Left ventricle myocardium inferior (tissue), 1 donor: Measurements from ENCODE around the gene TNFSF4. TPM values are rescaled to one million over a fixed set of nuclear protein-coding genes. Genes with fewer than 3 reads are reported as not detected.
A peak's percentile ranks its signal among the peaks of the same experiment; 100 is the strongest.

Experiments used
- DNase-seq: peaks from one replicate; pipeline ENCODE4 v3.0.0-alpha.2; 2020
- H3K27ac ChIP-seq: fragments of 200-600 bp; replicated peaks from 2 replicates; pipeline ENCODE4 v1.8.0; 2021
- H3K27me3 ChIP-seq: fragments of 200-600 bp; 2 replicates; pipeline ENCODE4 v1.8.0; 2021; ENCODE audit warnings: low read depth
- H3K36me3 ChIP-seq: fragments of 200-600 bp; 2 replicates; pipeline ENCODE4 v1.8.0; 2021
- H3K4me1 ChIP-seq: fragments of 200-600 bp; 2 replicates; pipeline ENCODE4 v1.8.0; 2021
- H3K4me3 ChIP-seq: fragments of 200-600 bp; 2 replicates; pipeline ENCODE4 v1.8.0; 2021; ENCODE audit warnings: mild to moderate bottlenecking, moderate library complexity
- H3K9me3 ChIP-seq: fragments of 200-600 bp; replicated peaks from 2 replicates; pipeline ENCODE4 v1.8.0; 2021
- intact Hi-C: fragments of 100-400 bp; cut with micrococcal nuclease; formaldehyde crosslinking; loops from one replicate; pipeline ENCODE4 v1.11.0; 2022
- total RNA-seq: library from RNA; stranded (reverse); fragmentation: NEBNext Ultra II Directional; extraction: Animal tissue kit (Norgen Biotek cat#: 25700); gene quantifications from one replicate; pipeline ENCODE4 v1.2.1, GENCODE V29; 2021
- TF ChIP-seq, protein P1 (sequence below): fragments of 200-600 bp; IDR thresholded peaks from 2 replicates; pipeline ENCODE4 v1.8.0; 2021; ENCODE audit warnings: antibody characterized with exemption, mild to moderate bottlenecking, borderline replicate concordance
- donor health status: DM: no; HTN: yes; CAD: no; lungs with severe emphysema.

Gene TNFSF4
- total RNA-seq, 1 donor from 2014 or later = 0.44 TPM

GRCh38 chr1:173190101-173190936 is 16.8 kb downstream of the TNFSF4 start:
- peak; percentile 78 for DNase-seq
- Histone ChIP-seq H3K9me3 (no peaks in the 10 kb centered on the region), H3K4me1 (peaks cover 21% of the 10 kb centered on the region), H3K36me3 (no peaks in the 10 kb centered on the region), H3K27me3 (no peaks in the 10 kb centered on the region), H3K4me3 (peak overlapping the region; percentile 36), H3K27ac (peak overlapping the region; percentile 89)
- TF ChIP-seq, protein P1, sequence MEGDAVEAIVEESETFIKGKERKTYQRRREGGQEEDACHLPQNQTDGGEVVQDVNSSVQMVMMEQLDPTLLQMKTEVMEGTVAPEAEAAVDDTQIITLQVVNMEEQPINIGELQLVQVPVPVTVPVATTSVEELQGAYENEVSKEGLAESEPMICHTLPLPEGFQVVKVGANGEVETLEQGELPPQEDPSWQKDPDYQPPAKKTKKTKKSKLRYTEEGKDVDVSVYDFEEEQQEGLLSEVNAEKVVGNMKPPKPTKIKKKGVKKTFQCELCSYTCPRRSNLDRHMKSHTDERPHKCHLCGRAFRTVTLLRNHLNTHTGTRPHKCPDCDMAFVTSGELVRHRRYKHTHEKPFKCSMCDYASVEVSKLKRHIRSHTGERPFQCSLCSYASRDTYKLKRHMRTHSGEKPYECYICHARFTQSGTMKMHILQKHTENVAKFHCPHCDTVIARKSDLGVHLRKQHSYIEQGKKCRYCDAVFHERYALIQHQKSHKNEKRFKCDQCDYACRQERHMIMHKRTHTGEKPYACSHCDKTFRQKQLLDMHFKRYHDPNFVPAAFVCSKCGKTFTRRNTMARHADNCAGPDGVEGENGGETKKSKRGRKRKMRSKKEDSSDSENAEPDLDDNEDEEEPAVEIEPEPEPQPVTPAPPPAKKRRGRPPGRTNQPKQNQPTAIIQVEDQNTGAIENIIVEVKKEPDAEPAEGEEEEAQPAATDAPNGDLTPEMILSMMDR = no peak
- intact Hi-C loops = no loop called here

GRCh38 chr1:173187671-173188237 is 19.4 kb downstream of the TNFSF4 start:
- H3K27me3 ChIP-seq = no peaks in the 10 kb centered on the region
- H3K4me3 ChIP-seq = no peak overlapping the region
- no peaks in the 10 kb centered on the region for H3K9me3 ChIP-seq
- no peak overlapping the region for H3K27ac ChIP-seq
- intact Hi-C loops = no loop called here
- no peak for DNase-seq
- peaks cover 21% of the 10 kb centered on the region for H3K4me1 ChIP-seq
- no peaks in the 10 kb centered on the region for H3K36me3 ChIP-seq
- TF ChIP-seq, protein P1 = no peak

DNA sequence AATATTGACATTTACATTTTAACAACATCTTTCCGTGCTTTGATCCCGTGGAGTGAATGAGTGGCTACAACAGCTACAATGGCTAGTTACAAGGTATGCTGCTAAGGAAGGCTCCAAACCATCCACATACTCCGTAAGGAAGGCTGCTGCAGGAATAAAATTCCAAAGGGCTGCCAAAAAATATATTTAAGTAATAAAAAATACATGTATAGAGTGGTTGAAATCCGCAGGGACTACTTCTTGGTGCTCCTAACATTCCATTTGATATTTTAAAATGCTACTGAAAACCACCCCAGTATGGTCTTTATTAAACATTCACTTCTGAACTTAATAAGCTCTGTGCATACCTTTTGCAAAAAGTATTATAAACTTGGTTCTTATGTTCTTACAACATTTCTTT is 25.3 kb downstream of the TNFSF4 start:
- no peak for DNase-seq
- intact Hi-C loops = no loop called here
- Histone ChIP-seq H3K9me3 (peaks cover 11% of the 10 kb centered on the region), H3K36me3 (no peaks in the 10 kb centered on the region), H3K4me1 (no peaks in the 10 kb centered on the region), H3K27me3 (no peaks in the 10 kb centered on the region), H3K4me3 (no peak overlapping the region), H3K27ac (no peak overlapping the region)
- TF ChIP-seq, protein P1 = no peak

GRCh38 chr1:173176246-173176645 is 30.9 kb downstream of the TNFSF4 start:
- Histone ChIP-seq H3K36me3 (peaks cover 6% of the 10 kb centered on the region), H3K4me3 (no peak overlapping the region), H3K27me3 (no peaks in the 10 kb centered on the region), H3K27ac (no peak overlapping the region), H3K9me3 (peaks cover 41% of the 10 kb centered on the region), H3K4me1 (no peaks in the 10 kb centered on the region)
- TF ChIP-seq, protein P1 = no peak
- DNase-seq = no peak
- intact Hi-C loops = no loop called here

DNA sequence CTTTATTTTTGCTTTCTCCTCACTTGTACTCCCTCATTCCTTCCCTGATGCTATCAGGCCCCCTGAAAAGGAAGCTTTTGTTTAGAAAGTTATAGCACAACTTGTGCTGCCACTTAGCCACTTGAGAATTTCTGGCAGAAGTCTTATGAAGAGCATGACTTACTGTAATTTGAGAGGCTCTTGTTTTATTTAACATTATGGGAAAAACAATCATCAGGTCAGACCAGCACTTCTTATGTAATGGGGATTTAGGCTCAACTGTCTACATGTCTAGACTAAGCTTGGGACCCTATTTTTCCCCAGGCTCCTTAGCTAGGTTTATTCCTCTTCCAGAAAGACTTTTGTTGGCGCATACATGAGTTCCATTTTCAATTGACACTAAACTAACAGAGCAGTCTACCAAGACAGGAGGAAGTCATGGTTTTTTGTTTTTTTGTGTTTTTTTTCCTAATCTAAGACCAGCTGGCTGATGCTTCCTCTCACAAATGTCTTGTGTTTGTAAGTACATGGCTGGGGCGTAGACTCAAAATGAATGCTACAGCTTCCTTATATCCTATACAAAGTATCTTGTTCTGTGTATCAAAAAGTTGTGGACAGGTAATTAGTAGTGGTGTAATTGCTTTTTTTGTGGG is 31.5 kb downstream of the TNFSF4 start:
- DNase-seq = no peak
- intact Hi-C loops = no loop called here
- no peaks in the 10 kb centered on the region for H3K27me3 ChIP-seq
- TF ChIP-seq, protein P1 = no peak
- peaks cover 6% of the 10 kb centered on the region for H3K36me3 ChIP-seq
- no peak overlapping the region for H3K27ac ChIP-seq
- no peak overlapping the region for H3K4me3 ChIP-seq
- H3K4me1 ChIP-seq = no peaks in the 10 kb centered on the region
- peaks cover 47% of the 10 kb centered on the region for H3K9me3 ChIP-seq
